Upper lobe of right lung (tissue), 1 donor: ENCODE data around the gene FBXW4. TPM values are rescaled to one million over a fixed set of nuclear protein-coding genes. Genes with fewer than 3 reads are reported as not detected.

ENCODE experiments used
- ATAC-seq: fragments of 200-7000 bp; cut with Tn5 transposase; one replicate; pipeline ENCODE4 v1.9.1; 2020; ENCODE audit warnings: mild to moderate bottlenecking, moderate library complexity
- DNase-seq: peaks from one replicate; pipeline ENCODE4 v3.0.0-alpha.2; 2020
- H3K27ac ChIP-seq: fragments of 200-600 bp; one replicate; pipeline ENCODE4 v1.8.0; 2022
- H3K27me3 ChIP-seq: fragments of 200-600 bp; one replicate; pipeline ENCODE4 v1.8.0; 2022; ENCODE audit warnings: mild to moderate bottlenecking
- H3K36me3 ChIP-seq: fragments of 200-600 bp; one replicate; pipeline ENCODE4 v1.8.0; 2022
- H3K4me1 ChIP-seq: fragments of 200-600 bp; one replicate; pipeline ENCODE4 v1.8.0; 2022
- H3K4me3 ChIP-seq: fragments of 200-600 bp; one replicate; pipeline ENCODE4 v1.8.0; 2022; ENCODE audit warnings: mild to moderate bottlenecking
- H3K9me3 ChIP-seq: fragments of 200-600 bp; one replicate; pipeline ENCODE4 v1.8.0; 2022
- CTCF ChIP-seq: fragments of 200-600 bp; IDR thresholded peaks from one replicate; pipeline ENCODE4 v1.8.0; 2022; ENCODE audit warnings: antibody characterized with exemption
- intact Hi-C: fragments of 100-400 bp; cut with DNase I; formaldehyde crosslinking; loops from one replicate; pipeline ENCODE4 v1.11.0; 2022
- total RNA-seq: library from RNA; stranded (reverse); fragmentation: NEBNext Ultra II Directional; extraction: Animal tissue kit (Norgen Biotek cat#: 25700); gene quantifications from one replicate; pipeline ENCODE4 v1.2.1, GENCODE V29; 2021
- donor health status: DM: no; HTN: yes; CAD: no; lungs with severe emphysema.

The FBXW4 gene
- total RNA-seq, 1 donor from 2014 or later, result 94.3 TPM

- Histone ChIP-seq H3K4me3 (no peak overlapping the region), H3K27me3 (peaks cover 7% of the 10 kb centered on the region), H3K36me3 (no peaks in the 10 kb centered on the region), H3K4me1 (no peaks in the 10 kb centered on the region), H3K9me3 (no peaks in the 10 kb centered on the region), H3K27ac (no peak overlapping the region)
- intact Hi-C loops, result no loop called here
- no peak for ATAC-seq
- TF ChIP-seq CTCF, result no peak
- DNase-seq, result no peak
Observed at GRCh38 chr10:101720606-101721230, 25.7 kb upstream of the FBXW4 start.

- no peak for DNase-seq
- intact Hi-C loops, result no loop called here
- H3K9me3 ChIP-seq, result no peaks in the 10 kb centered on the region
Observed at GRCh38 chr10:101718690-101719275, 23.8 kb upstream of the FBXW4 start.

GRCh38 chr10:101716891-101717659, 22.1 kb upstream of the FBXW4 start:
- intact Hi-C loops, result no loop called here
- DNase-seq, result no peak

More at GRCh38 chr10:101718690-101719275, 23.8 kb upstream of the FBXW4 start:
- Histone ChIP-seq H3K27ac (no peak overlapping the region), H3K27me3 (no peaks in the 10 kb centered on the region), H3K4me3 (no peak overlapping the region), H3K4me1 (no peaks in the 10 kb centered on the region), H3K36me3 (no peaks in the 10 kb centered on the region)
- ATAC-seq, result no peak
- no peak for TF ChIP-seq CTCF

GRCh38 chr10:101712997-101713396, 18.0 kb upstream of the FBXW4 start:
- no peak for TF ChIP-seq CTCF
- intact Hi-C loops, result no loop called here
- H3K27ac ChIP-seq, result no peak overlapping the region
- H3K4me3 ChIP-seq, result no peak overlapping the region
- no peaks in the 10 kb centered on the region for H3K4me1 ChIP-seq
- no peaks in the 10 kb centered on the region for H3K9me3 ChIP-seq
- peaks cover 8% of the 10 kb centered on the region for H3K27me3 ChIP-seq
- H3K36me3 ChIP-seq, result no peaks in the 10 kb centered on the region
- DNase-seq, result no peak
- no peak for ATAC-seq

More at GRCh38 chr10:101716891-101717659, 22.1 kb upstream of the FBXW4 start:
- TF ChIP-seq CTCF, result no peak
- Histone ChIP-seq H3K4me3 (no peak overlapping the region), H3K27me3 (no peaks in the 10 kb centered on the region), H3K27ac (no peak overlapping the region), H3K9me3 (no peaks in the 10 kb centered on the region), H3K36me3 (no peaks in the 10 kb centered on the region), H3K4me1 (no peaks in the 10 kb centered on the region)
- ATAC-seq, result no peak

- peaks cover 18% of the 10 kb centered on the region for H3K27me3 ChIP-seq
- no peak overlapping the region for H3K27ac ChIP-seq
- H3K4me1 ChIP-seq, result no peaks in the 10 kb centered on the region
- H3K9me3 ChIP-seq, result no peaks in the 10 kb centered on the region
- intact Hi-C loops, result no loop called here
- H3K36me3 ChIP-seq, result no peaks in the 10 kb centered on the region
- no peak for ATAC-seq
- H3K4me3 ChIP-seq, result no peak overlapping the region
- TF ChIP-seq CTCF, result no peak
- no peak for DNase-seq
Observed at GRCh38 chr10:101710793-101711192, 15.8 kb upstream of the FBXW4 start.
